AG09319 (cell line): ENCODE results near the gene FAM163A.

Experiments
- DNase-seq: peaks from one replicate; pipeline ENCODE4 v3.0.0-alpha.2; 2010; ENCODE audit warnings: low read depth; ENCODE audit errors: extremely low read depth
- TF ChIP-seq, protein P1 (sequence below): IDR thresholded peaks from 2 replicates; pipeline ENCODE4 v1.5.1; 2011; ENCODE audit warnings: low read depth, mild to moderate bottlenecking, inconsistent platforms, low read length, moderate library complexity

FAM163A gene

GRCh38 chr1:179743679-179744400, 749 bp downstream of the FAM163A start:
- DNase-seq = no peak
- TF ChIP-seq, protein P1, sequence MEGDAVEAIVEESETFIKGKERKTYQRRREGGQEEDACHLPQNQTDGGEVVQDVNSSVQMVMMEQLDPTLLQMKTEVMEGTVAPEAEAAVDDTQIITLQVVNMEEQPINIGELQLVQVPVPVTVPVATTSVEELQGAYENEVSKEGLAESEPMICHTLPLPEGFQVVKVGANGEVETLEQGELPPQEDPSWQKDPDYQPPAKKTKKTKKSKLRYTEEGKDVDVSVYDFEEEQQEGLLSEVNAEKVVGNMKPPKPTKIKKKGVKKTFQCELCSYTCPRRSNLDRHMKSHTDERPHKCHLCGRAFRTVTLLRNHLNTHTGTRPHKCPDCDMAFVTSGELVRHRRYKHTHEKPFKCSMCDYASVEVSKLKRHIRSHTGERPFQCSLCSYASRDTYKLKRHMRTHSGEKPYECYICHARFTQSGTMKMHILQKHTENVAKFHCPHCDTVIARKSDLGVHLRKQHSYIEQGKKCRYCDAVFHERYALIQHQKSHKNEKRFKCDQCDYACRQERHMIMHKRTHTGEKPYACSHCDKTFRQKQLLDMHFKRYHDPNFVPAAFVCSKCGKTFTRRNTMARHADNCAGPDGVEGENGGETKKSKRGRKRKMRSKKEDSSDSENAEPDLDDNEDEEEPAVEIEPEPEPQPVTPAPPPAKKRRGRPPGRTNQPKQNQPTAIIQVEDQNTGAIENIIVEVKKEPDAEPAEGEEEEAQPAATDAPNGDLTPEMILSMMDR = no peak

DNA sequence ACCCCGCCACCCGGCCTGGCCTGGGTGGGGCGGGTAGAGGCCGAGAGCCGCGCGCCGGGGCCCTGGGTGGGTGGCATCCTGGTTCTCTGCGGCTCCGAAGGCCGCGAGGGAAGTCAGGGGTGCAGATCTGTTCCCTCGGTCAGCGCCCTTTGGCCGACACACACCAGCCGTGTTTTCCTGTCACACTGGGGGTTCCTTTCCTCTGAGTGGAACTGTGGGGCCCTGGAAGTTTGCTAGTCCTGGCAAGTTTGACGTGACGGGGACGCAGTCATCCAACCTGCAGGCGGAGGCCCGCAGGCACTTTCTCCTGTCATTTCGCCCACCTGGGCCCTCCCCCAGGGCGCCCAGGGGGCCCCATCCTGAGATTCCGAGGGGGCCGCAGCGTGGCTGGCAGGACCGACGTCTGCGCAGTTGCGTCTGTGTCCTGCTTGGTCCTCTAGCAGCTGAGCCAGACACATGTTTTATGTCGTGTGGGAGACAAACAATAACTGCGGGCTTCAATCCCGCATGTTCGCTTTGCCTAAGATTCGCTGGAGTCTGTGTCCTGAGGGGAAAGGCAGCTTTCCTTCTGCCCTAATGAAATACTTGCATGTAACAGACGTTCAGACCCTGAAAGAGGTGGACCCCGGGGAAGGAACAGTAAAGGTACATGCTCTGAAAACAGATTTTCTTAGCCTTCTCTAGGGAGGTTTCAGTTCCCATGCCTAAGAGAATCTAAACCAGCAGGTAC, 1.5 kb downstream of the FAM163A start:
- no peak for DNase-seq
- TF ChIP-seq, protein P1 = no peak

DNA sequence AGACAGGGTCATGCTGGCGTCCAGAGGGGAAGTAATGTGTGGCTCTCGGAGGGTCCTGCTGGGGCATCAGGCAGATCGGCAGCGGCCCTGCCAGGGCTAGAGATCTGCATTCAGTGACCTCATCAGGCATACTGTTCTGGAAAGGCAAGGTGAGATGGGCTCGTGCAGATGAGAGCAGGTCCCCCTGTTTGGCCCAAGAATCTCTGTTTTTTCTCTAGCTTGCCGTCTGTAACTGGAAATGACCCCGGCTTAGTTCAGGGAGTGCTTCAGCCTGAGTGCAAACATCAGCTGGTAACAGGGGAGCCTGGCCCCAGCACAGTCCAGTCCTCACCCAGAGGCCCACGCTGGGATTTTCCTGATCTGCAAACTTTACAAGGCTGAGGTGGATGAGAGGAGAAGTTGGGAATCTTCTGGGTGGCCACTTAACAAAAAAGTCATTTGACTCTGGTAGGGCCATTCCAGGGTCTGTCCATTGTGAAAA, 2.1 kb downstream of the FAM163A start:
- no peak for DNase-seq
- TF ChIP-seq, protein P1 = no peak

DNA sequence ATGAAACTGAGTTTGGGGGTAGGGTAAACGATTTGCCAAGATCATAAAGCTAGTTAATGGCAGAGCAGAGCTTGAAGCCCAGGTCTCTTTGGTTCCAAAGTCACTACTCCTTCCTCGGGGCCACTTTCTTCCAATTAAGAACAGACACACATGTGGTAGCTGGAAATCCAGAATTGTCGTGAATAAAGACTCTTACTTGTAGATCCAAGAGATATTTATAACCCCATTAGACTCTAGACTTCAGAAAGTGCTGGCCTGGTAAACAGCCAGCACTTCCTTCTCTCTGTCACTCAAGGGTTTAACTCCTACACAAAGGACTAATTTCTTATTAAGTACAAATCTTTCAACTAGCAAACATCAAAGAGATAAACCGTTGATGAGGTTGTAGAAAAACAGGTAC, 2.7 kb downstream of the FAM163A start:
- no peak for DNase-seq
- TF ChIP-seq, protein P1 = no peak

DNA sequence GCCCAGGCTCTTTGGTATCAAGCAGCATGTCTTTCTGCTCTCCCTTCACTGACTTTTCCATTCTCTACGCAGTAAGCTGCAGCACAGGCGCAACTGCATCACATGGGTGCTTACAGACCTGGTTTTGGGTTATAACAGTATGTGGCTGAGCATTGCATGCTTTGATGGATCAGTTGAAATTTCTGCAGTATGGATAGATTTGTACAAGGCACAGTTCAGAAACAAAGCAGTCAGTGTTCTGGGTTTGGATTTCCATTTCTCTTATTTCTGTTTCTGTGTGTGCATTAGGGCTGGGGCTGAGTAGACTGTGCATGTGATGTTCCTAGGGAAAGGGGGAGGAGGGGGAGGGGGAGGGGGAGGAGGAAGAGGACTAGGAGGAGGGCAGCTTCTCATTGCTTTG, 4.5 kb downstream of the FAM163A start:
- TF ChIP-seq, protein P1 = no peak
- no peak for DNase-seq

DNA sequence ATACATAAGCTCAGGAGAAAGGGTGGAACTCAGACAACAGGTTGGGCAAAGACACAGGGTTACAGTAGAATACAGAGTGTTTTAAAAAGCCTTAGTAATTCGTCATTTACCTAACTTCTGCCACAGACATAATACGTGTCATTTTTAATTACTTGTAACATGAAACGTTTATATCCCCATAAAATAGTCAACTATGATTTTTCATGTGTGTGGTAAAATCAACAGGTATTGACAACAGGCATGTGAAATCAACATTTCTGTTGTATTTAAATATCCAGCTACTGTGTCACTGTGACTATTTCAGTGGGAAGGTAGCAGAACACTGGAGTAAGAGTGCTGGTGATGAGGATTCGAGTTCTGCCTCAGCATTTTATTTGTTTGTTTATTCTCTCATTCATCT, 5.7 kb downstream of the FAM163A start:
- DNase-seq = no peak
- TF ChIP-seq, protein P1 = no peak

- DNase-seq = no peak
- TF ChIP-seq, protein P1 = no peak
Observed at GRCh38 chr1:179750630-179751029, 7.5 kb downstream of the FAM163A start.
